Panc1 (cell line): ENCODE results near the gene SATB1.

Source experiments
- CTCF ChIP-seq: fragments of 450-650 bp; IDR thresholded peaks from 2 replicates; pipeline ENCODE4 v1.5.1; 2017; ENCODE audit warnings: mild to moderate bottlenecking
- POLR2AphosphoS5 ChIP-seq: IDR thresholded peaks from 2 replicates; pipeline ENCODE4 v1.6.1; 2012; ENCODE audit warnings: mild to moderate bottlenecking, low read depth, low read length, moderate library complexity
- REST ChIP-seq, 2 experiments: IDR thresholded peaks; 2 replicates each; pipeline ENCODE4 v1.6.1; 2011 to 2012; ENCODE audit warnings: low read depth in 2 of 2, control low read depth in 1 of 2, low read length in 1 of 2, mild to moderate bottlenecking in 1 of 2, moderate library complexity in 1 of 2; ENCODE audit not compliant: insufficient read depth in 1 of 2
- SIN3A ChIP-seq: IDR thresholded peaks from 2 replicates; pipeline ENCODE4 v1.6.1; 2012; ENCODE audit warnings: low read depth, mild to moderate bottlenecking, low read length, moderate library complexity, borderline replicate concordance; ENCODE audit not compliant: insufficient read depth
- TCF7L2 ChIP-seq: IDR thresholded peaks from 2 replicates; pipeline ENCODE4 v1.6.1; 2011; ENCODE audit warnings: mild to moderate bottlenecking, low read depth, low read length, inconsistent platforms

- TF ChIP-seq POLR2AphosphoS5 (no peak), REST (IDR thresholded peaks at IDR 0.05; ENCODE audit: insufficient read depth in 1 of 2, low read depth in 2 of 2, low read length in 1 of 2) (no peak), CTCF (no peak), SIN3A (no peak), TCF7L2 (no peak)
Measured at GRCh38 chr3:18415167-18415566, 10.0 kb downstream of the SATB1 start.
